ENCODE data around the gene NELFB.

Gene NELFB

DNA sequence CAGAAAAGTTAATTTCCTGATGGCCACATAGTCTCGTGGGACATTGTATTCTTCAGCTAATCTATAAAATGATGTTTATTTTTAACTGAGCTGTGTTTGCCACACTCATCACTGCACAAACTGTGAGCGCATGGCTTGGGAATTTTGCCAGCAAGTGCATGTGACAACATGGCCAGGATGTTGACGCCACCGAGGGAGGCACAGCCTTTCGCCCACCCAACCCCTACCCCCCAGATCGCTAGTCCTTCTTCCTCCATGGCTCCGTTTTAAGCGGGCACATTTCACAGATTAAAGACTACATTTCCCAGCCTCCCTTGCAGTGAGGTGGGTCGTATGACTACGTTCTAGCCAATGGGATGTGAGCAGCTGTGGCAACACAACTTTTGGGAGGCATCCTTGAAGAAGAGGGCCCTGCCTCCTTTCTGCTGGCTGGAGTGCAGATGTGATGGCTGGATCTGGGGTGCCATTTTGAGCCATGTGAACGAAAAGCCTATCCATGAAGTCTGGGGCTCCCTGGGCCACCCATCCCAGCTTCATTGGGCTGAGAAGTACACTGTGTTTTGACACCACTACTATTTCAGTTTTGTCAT lies 39.1 kb downstream of the NELFB start:
- DNase-seq (ENCODE audit: low spot score) = no peak
- in situ Hi-C loops (cut with MboI; ENCODE audit: low sequenced_read_pairs, unreplicated experiment) = loop anchor here (5.0 to 25.0 kb wide), 2 partner anchors 113 to 243 kb away; no protein-coding TSS in a partner anchor
- TF ChIP-seq, protein P1, sequence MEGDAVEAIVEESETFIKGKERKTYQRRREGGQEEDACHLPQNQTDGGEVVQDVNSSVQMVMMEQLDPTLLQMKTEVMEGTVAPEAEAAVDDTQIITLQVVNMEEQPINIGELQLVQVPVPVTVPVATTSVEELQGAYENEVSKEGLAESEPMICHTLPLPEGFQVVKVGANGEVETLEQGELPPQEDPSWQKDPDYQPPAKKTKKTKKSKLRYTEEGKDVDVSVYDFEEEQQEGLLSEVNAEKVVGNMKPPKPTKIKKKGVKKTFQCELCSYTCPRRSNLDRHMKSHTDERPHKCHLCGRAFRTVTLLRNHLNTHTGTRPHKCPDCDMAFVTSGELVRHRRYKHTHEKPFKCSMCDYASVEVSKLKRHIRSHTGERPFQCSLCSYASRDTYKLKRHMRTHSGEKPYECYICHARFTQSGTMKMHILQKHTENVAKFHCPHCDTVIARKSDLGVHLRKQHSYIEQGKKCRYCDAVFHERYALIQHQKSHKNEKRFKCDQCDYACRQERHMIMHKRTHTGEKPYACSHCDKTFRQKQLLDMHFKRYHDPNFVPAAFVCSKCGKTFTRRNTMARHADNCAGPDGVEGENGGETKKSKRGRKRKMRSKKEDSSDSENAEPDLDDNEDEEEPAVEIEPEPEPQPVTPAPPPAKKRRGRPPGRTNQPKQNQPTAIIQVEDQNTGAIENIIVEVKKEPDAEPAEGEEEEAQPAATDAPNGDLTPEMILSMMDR (IDR thresholded peaks at IDR 0.05; ENCODE audit: borderline replicate concordance, control extremely low read depth, extremely low read depth, insufficient read depth, missing control alignments) = no peak

DNA sequence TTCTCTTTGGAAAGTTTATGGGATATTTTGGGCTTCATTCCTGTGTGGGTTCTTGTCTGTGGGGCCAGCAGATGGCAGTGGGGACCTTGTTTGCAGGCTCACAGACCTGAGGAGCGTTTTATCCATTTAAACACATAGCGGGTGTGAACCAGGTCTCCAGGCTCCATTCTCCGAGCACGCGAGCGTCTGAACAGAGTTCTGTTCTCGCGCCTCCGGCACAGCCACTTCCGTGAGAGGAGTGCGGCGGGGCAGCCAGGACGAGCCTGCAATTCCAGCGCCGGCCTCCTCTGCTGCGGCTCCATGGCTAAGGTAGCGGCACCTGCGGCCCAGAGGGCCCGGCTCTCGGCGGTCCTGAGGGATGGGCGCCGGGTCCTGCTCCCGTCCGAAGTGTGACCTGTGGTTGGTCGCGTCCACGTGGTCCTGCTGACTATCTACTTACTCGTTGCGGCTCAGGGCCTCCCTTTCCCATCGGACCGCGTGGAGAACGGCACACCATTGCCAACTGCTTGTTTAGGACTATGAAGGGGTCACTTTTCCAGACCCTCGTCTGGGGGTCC lies 39.6 kb downstream of the NELFB start:
- no peak for DNase-seq (ENCODE audit: low spot score)
- TF ChIP-seq, protein P1 (IDR thresholded peaks at IDR 0.05; ENCODE audit: borderline replicate concordance, control extremely low read depth, extremely low read depth, insufficient read depth, missing control alignments) = peak; percentile 14
- in situ Hi-C loops (cut with MboI; ENCODE audit: low sequenced_read_pairs, unreplicated experiment) = loop anchor here (5.0 to 25.0 kb wide), 2 partner anchors 113 to 243 kb away; no protein-coding TSS in a partner anchor

DNA sequence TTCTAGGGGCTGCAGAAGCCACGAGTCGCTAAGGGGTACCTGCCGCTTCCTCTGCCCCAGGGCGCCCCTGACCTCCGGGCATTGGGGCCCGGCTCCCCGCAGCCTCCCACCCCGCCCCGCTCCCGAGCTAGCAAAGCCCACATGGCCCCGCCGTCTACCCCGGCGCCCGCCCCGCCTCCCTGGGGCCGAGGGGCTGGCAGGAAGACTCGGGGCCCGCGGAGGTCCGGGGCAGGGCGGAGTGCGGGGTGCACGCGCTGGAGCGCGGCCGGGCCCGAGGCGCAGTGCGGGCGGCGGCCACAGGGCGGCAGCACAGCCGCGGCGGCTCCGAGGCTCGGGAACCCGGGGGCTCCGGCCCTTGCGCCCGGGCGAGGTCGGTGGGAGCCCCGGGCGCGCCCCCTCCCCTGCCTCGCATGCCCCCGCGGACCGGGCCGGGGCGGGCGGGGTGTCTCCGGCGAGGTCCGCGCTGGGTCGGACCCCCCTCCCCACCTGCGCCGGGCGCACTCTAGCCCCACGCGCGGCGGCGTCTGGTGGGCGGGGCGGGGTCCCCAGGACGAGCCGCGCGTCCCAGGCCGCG lies 40.2 kb downstream of the NELFB start:
- DNase-seq (ENCODE audit: low spot score) = peak; percentile 91
- TF ChIP-seq, protein P1 (IDR thresholded peaks at IDR 0.05; ENCODE audit: borderline replicate concordance, control extremely low read depth, extremely low read depth, insufficient read depth, missing control alignments) = peak; percentile 94
- in situ Hi-C loops (cut with MboI; ENCODE audit: low sequenced_read_pairs, unreplicated experiment) = loop anchor here (25.0 kb wide), 1 partner anchor 242 kb away; no protein-coding TSS in a partner anchor

DNA sequence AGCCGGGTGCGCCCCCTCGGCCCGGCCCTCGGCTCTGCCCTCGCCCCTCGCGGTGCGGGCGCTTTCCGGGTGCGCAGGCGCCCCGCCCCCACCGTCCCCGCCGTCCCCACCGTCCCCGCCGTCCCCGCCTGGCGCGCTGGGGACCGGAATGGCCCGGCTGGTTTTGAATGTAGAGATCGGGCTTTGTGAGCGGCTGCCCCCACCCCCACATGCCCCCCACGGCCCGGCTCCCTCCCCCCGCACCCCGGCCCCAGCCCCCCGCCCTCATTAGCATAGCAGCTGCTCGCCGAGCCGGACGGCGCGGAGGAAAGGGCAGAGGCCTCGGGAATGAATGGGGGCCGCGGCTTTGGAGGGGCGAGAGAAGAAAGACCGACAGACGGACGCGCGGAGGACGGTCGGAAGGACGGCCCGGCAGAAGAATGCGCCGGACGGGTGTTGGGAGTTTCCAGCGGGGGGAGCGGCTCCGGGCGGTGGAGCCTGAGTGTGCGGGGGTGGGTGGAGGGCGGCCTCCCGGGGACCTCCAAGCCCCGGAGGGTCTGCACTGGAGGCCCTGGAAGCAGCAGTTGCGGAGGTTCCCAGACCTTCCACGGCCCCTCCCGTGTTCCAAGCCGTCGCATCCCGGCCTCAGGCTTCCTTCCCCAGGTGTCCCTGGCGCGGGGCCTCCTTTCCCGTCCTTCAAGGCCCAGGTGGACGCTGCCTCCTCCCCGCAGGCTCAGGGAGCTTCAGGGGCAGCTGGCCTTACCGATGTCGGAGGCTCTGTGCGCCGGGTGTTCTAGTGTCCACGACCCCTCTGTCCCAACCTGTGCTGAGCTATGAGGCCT lies 40.9 kb downstream of the NELFB start:
- DNase-seq (ENCODE audit: low spot score) = no peak
- TF ChIP-seq, protein P1 (IDR thresholded peaks at IDR 0.05; ENCODE audit: borderline replicate concordance, control extremely low read depth, extremely low read depth, insufficient read depth, missing control alignments) = no peak
- in situ Hi-C loops (cut with MboI; ENCODE audit: low sequenced_read_pairs, unreplicated experiment) = loop anchor here (25.0 kb wide), 1 partner anchor 241 kb away; no protein-coding TSS in a partner anchor

DNA sequence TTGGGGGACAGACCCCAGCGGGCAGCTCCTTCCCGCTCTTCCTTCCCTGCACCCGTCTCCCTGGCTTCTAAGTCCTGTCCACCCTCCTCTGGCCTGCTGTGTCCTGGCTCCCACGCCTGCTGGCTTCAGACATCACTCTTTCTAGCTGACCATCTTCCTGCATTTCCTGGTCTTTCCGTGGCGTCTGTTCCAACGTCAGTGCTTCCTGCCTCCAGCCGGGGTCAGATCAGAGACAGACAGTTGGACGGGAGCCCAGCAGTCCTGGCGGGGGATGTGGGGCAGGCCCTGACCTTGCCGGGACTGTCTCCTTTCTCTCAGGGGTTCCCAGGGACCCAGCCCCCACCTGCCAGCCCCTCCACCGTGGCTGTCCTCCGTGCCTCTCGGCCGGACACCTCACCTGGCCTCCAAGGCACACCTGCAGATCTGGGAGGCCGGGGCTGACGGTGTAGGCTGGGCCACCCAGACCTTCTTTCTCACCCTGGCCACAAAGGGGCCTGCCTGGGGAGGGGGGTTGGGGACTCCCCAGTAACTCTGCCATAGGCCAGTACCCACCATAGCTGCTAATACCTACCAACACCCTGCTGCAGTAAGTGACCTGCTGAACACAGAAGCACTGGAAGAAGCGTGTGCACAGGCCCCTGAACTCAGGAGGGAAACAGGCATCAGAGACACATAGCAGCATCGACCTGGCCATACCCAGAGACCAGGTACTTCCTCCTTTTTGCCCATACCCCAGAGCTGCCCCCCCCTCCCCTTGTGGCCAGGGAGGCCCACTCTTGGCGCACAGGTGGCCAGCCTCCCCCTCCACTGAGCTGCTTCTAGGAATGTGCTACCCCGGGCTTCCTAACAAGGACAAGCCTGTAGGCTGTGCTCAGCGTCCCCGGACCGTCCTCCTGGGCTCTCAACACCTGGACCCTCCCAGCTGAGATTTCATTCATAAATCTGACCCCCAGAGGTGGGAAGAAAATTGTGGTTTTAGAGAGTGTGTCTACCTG lies 41.8 kb downstream of the NELFB start:
- TF ChIP-seq, protein P1 (IDR thresholded peaks at IDR 0.05; ENCODE audit: borderline replicate concordance, control extremely low read depth, extremely low read depth, insufficient read depth, missing control alignments) = no peak
- in situ Hi-C loops (cut with MboI; ENCODE audit: low sequenced_read_pairs, unreplicated experiment) = loop anchor here (25.0 kb wide), 1 partner anchor 240 kb away; no protein-coding TSS in a partner anchor
- no peak for DNase-seq (ENCODE audit: low spot score)

All from GM13976 (cell line).